DND-41 (cell line): Measurements from ENCODE around the gene ANO5.

Experiments used
- EZH2 ChIP-seq: IDR thresholded peaks from 3 replicates; pipeline ENCODE4 v1.6.1; 2012; ENCODE audit warnings: borderline replicate concordance, low read depth, mild to moderate bottlenecking, moderate library complexity, low read length, inconsistent platforms; ENCODE audit not compliant: severe bottlenecking
- TF ChIP-seq, protein P1 (sequence below): IDR thresholded peaks from 2 replicates; pipeline ENCODE4 v1.5.1; 2012; ENCODE audit warnings: borderline replicate concordance, low read length, moderate library complexity, mild to moderate bottlenecking; ENCODE audit not compliant: poor library complexity, severe bottlenecking; ENCODE audit errors: extremely low read depth

DNA sequence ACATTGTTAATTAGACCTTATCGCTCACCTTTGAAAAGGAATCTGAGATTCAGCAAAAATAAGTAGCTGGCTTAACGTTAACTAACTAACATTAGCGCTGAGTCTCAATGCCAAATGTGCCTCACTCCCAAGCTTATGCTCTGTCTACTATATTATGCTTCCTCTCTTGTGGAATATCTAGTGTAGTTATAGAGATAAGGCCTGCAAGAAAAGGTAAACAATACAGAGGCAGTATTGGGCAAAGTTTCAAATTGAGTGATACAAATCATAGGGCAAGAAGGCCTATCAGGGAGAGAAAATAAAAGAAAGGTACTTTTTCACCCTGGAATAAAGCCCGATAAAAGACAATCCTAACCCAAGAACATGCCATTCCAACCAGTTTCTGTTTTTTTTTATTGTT lies 83.7 kb downstream of the ANO5 start:
- TF ChIP-seq, protein P1, sequence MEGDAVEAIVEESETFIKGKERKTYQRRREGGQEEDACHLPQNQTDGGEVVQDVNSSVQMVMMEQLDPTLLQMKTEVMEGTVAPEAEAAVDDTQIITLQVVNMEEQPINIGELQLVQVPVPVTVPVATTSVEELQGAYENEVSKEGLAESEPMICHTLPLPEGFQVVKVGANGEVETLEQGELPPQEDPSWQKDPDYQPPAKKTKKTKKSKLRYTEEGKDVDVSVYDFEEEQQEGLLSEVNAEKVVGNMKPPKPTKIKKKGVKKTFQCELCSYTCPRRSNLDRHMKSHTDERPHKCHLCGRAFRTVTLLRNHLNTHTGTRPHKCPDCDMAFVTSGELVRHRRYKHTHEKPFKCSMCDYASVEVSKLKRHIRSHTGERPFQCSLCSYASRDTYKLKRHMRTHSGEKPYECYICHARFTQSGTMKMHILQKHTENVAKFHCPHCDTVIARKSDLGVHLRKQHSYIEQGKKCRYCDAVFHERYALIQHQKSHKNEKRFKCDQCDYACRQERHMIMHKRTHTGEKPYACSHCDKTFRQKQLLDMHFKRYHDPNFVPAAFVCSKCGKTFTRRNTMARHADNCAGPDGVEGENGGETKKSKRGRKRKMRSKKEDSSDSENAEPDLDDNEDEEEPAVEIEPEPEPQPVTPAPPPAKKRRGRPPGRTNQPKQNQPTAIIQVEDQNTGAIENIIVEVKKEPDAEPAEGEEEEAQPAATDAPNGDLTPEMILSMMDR, result no peak
- no peak for TF ChIP-seq EZH2
